A673 (cell line): ENCODE data around the gene CALU. TPM values are rescaled to one million over a fixed set of nuclear protein-coding genes. Genes with fewer than 3 reads are reported as not detected.
A peak's percentile ranks its signal among the peaks of the same experiment; 100 is the strongest.

Source experiments
- BruUV-seq: library from RNA; stranded (reverse); fragments of 400-500 nt; replicated peaks from 2 replicates; lab custom pipeline; 2021; lab: Mats Ljungman, UMichigan
- CTCF ChIA-PET: fragments of 300-600 bp; sonication (Branson Sonifier 250); formaldehyde crosslinking; loops from one replicate; lab custom pipeline; 2022; ENCODE audit warnings: antibody characterized with exemption; lab: Charles Lee
- POLR2A ChIA-PET: fragments of 300-600 bp; sonication (Branson Sonifier 250); formaldehyde crosslinking; loops from one replicate; lab custom pipeline; 2022; ENCODE audit warnings: antibody characterized with exemption; ENCODE audit not compliant: low non-redundant PET; lab: Charles Lee
- DNase-seq: peaks from one replicate; pipeline ENCODE4 v3.0.0-alpha.2; 2015; ENCODE audit warnings: low spot score
- H3K27ac ChIP-seq: fragments of 200-600 bp; sonication (generic); 2 replicates; pipeline ENCODE4 v1.5.1; 2016; ENCODE audit warnings: mixed run types, low read depth, mild to moderate bottlenecking, mixed read lengths, antibody characterized with exemption, low read length; ENCODE audit not compliant: poor library complexity, severe bottlenecking
- H3K27me3 ChIP-seq: fragments of 200-600 bp; sonication (generic); replicated peaks from 2 replicates; pipeline ENCODE4 v1.6.1; 2017; ENCODE audit warnings: mixed run types, low read depth, mild to moderate bottlenecking, mixed read lengths, antibody characterized with exemption, low read length; ENCODE audit not compliant: insufficient read depth, poor library complexity
- H3K36me3 ChIP-seq: fragments of 200-600 bp; sonication (generic); 2 replicates; pipeline ENCODE4 v1.6.1; 2016; ENCODE audit warnings: mixed run types, mild to moderate bottlenecking, mixed read lengths, antibody characterized with exemption, low read length; ENCODE audit not compliant: insufficient read depth, poor library complexity, severe bottlenecking
- H3K4me1 ChIP-seq: fragments of 200-600 bp; sonication (generic); 2 replicates; pipeline ENCODE4 v1.6.1; 2017; ENCODE audit warnings: mixed run types, mild to moderate bottlenecking, mixed read lengths, antibody characterized with exemption, low read length; ENCODE audit not compliant: insufficient read depth, poor library complexity, severe bottlenecking
- H3K4me3 ChIP-seq: fragments of 200-600 bp; sonication (generic); 2 replicates; pipeline ENCODE4 v1.5.1; 2016; ENCODE audit warnings: low read depth, mixed run types, mild to moderate bottlenecking, mixed read lengths, low read length; ENCODE audit not compliant: poor library complexity, severe bottlenecking
- H3K9me3 ChIP-seq: fragments of 200-600 bp; sonication (generic); 2 replicates; pipeline ENCODE4 v1.6.1; 2016; ENCODE audit warnings: mixed run types, low read depth, mild to moderate bottlenecking, mixed read lengths, antibody characterized with exemption, low read length; ENCODE audit not compliant: poor library complexity, severe bottlenecking
- EZH2 ChIP-seq: fragments of 200-600 bp; sonication (generic); IDR thresholded peaks from 2 replicates; pipeline ENCODE4 v1.6.1; 2017; ENCODE audit warnings: borderline replicate concordance, low read depth, mild to moderate bottlenecking, mixed read lengths, antibody characterized with exemption, low read length; ENCODE audit not compliant: poor library complexity, severe bottlenecking
- intact Hi-C: fragments of 100-400 bp; cut with micrococcal nuclease; formaldehyde crosslinking; loops from one replicate; pipeline ENCODE4 v1.10.0; 2022; ENCODE audit not compliant: unreplicated experiment
- total RNA-seq: library from RNA; stranded (reverse); gene quantifications from 2 replicates; pipeline ENCODE4 v1.2.3, GENCODE V29; 2021
- TF ChIP-seq, protein P1 (sequence below): fragments of 300-800, 200-600 bp; sonication (generic); conservative IDR thresholded peaks from 2 replicates; pipeline ENCODE4 v1.5.1; 2017; ENCODE audit warnings: low read depth, mild to moderate bottlenecking, antibody characterized with exemption, low read length, moderate library complexity, mixed read lengths

CALU gene
- total RNA-seq, 1 experiment from 2014 or later = 162 TPM

DNA sequence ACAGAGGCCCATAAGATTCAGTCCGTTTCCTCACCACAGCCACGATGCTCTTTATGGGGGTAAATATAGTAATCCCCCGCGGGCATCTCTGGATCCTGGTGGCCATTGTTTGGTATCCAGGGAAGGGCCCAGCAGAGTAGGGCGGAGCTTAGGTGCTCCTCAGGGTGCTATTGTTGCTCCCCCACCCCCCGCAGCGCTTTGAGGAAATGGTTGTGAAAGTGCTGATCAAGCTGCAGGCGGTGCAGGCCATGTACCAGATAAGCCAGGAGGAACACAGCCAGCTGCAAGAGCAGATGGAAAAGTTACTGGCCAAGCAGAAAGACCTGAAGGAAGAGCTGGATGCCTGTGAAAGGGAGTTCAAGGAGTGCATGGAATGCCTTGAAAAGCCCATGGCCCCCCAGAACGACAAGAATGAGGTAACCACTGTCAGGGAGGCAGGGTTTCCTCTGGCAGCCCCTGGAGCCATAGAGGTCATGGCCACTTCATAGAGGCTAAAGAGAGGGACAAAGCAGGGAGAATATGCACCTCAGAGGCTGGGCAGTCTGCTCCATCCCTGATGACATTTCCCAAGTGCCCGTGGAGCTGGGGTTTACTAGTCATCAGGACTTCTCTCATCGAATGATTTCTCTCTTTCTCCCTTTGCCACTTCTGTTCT lies 73.5 kb downstream of the CALU start:
- POLR2A ChIA-PET = interaction anchor here (0.6 kb wide), 1 partner anchor 178 kb away, joined by 3 read pairs; no protein-coding TSS in a partner anchor
- no peak for TF ChIP-seq EZH2
- TF ChIP-seq, protein P1, sequence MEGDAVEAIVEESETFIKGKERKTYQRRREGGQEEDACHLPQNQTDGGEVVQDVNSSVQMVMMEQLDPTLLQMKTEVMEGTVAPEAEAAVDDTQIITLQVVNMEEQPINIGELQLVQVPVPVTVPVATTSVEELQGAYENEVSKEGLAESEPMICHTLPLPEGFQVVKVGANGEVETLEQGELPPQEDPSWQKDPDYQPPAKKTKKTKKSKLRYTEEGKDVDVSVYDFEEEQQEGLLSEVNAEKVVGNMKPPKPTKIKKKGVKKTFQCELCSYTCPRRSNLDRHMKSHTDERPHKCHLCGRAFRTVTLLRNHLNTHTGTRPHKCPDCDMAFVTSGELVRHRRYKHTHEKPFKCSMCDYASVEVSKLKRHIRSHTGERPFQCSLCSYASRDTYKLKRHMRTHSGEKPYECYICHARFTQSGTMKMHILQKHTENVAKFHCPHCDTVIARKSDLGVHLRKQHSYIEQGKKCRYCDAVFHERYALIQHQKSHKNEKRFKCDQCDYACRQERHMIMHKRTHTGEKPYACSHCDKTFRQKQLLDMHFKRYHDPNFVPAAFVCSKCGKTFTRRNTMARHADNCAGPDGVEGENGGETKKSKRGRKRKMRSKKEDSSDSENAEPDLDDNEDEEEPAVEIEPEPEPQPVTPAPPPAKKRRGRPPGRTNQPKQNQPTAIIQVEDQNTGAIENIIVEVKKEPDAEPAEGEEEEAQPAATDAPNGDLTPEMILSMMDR = no peak
- CTCF ChIA-PET = interaction anchor here (1.5 kb wide), 1 partner anchor 30 kb away, joined by 4 read pairs; no protein-coding TSS in a partner anchor
- Histone ChIP-seq H3K9me3 (no peaks in the 10 kb centered on the region), H3K4me3 (no peak overlapping the region), H3K36me3 (no peaks in the 10 kb centered on the region), H3K27me3 (no peaks in the 10 kb centered on the region), H3K4me1 (peaks cover 18% of the 10 kb centered on the region), H3K27ac (no peak overlapping the region)
- peak; percentile 92 for DNase-seq
- no TSS peak for BruUV-seq
- intact Hi-C loops = no loop called here

GRCh38 chr7:128814499-128814898 lies 75.3 kb downstream of the CALU start:
- Histone ChIP-seq H3K27me3 (no peaks in the 10 kb centered on the region), H3K9me3 (no peaks in the 10 kb centered on the region), H3K36me3 (no peaks in the 10 kb centered on the region), H3K4me3 (no peak overlapping the region), H3K27ac (no peak overlapping the region), H3K4me1 (peaks cover 18% of the 10 kb centered on the region)
- intact Hi-C loops = no loop called here
- no peak for DNase-seq
- no TSS peak for BruUV-seq
- ChIA-PET CTCF (no interaction called here), POLR2A (no interaction called here)
- TF ChIP-seq EZH2 = no peak
- TF ChIP-seq, protein P1 = no peak

DNA sequence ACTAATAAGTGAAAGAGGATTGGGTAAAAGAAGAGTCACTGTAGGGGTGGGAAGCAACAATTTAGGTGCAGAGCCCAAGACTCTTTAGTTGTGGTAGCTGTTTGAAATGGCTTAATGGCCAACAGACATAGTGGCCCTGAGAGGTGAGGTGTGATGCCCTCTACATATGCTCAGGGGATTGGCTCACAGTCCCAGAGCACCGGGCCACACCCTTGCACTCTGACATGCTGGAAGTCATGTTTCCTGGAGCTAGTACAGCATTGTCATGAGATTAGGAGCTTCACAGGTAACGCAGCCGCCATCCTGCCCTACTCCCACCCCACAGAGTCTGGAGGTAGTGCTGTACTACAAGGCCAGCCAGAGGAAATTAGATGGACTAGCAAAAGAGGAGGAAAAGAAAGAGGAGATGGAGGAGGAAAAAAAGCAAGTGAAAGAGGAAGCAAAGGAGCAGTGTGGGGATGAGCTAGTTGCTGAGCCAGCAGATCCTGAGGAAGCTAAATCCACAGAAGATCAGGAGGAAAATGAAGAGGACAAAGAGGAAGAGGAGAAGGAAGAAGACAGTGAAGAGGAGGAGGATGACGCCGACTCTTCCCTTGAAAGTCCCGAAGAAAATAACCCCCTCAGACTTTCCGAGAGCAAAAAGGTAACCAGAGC lies 76.3 kb downstream of the CALU start:
- intact Hi-C loops = no loop called here
- CTCF ChIA-PET = no interaction called here
- no peak for TF ChIP-seq EZH2
- TF ChIP-seq, protein P1 = no peak
- H3K27me3 ChIP-seq = no peaks in the 10 kb centered on the region
- BruUV-seq = no TSS peak
- POLR2A ChIA-PET = no interaction called here
- no peaks in the 10 kb centered on the region for H3K36me3 ChIP-seq
- DNase-seq = no peak
- no peaks in the 10 kb centered on the region for H3K9me3 ChIP-seq
- H3K4me3 ChIP-seq = no peak overlapping the region
- no peak overlapping the region for H3K27ac ChIP-seq
- peaks cover 18% of the 10 kb centered on the region for H3K4me1 ChIP-seq
